ENCODE results near the gene NOXO1.
A peak's percentile ranks its signal among the peaks of the same experiment; 100 is the strongest.
"Not testable (repeated sequence)": the region's sequence is repeated elsewhere in the genome, so short reads cannot be mapped to it uniquely, and the experiment has no call there.

NOXO1 gene

GRCh38 chr16:1962161-1963153 lies 18.8 kb downstream of the NOXO1 start:
- DNase-seq (ENCODE audit: low spot score), result not testable (repeated sequence)

- DNase-seq (ENCODE audit: low spot score), result peak; percentile 54
Measured at GRCh38 chr16:1961651-1962067, 19.6 kb downstream of the NOXO1 start.

GRCh38 chr16:1960665-1961630 lies 20.3 kb downstream of the NOXO1 start:
- DNase-seq (ENCODE audit: low spot score), result peak; percentile 64

GRCh38 chr16:1959269-1960039 lies 21.8 kb downstream of the NOXO1 start, which contains the start of gene NDUFB10:
NDUFB10 (plus strand) TSS chr16:1959538; CDS start chr16:1959625, 87 bp downstream.
- DNase-seq (ENCODE audit: low spot score), result peak; percentile 94

- DNase-seq (ENCODE audit: low spot score), result no peak
Measured at GRCh38 chr16:1958715-1959268, 22.5 kb downstream of the NOXO1 start.

GRCh38 chr16:1958143-1958491 lies 23.2 kb downstream of the NOXO1 start:
- not testable (repeated sequence) for DNase-seq (ENCODE audit: low spot score)

- DNase-seq (ENCODE audit: low spot score), result not testable (repeated sequence)
Measured at GRCh38 chr16:1957434-1958142, 23.7 kb downstream of the NOXO1 start.

GRCh38 chr16:1953734-1954133 lies 27.5 kb downstream of the NOXO1 start:
- DNase-seq (ENCODE audit: low spot score), result no peak

GRCh38 chr16:1950559-1950958 lies 30.7 kb downstream of the NOXO1 start:
- no peak for DNase-seq (ENCODE audit: low spot score)

- no peak for DNase-seq (ENCODE audit: low spot score)
Measured at GRCh38 chr16:1950047-1950446, 31.2 kb downstream of the NOXO1 start.

GRCh38 chr16:1949507-1949906 lies 31.8 kb downstream of the NOXO1 start:
- DNase-seq (ENCODE audit: low spot score), result no peak

GRCh38 chr16:1947369-1947670 lies 33.9 kb downstream of the NOXO1 start:
- DNase-seq (ENCODE audit: low spot score), result no peak

GRCh38 chr16:1946495-1947368 lies 34.5 kb downstream of the NOXO1 start:
- DNase-seq (ENCODE audit: low spot score), result no peak

GRCh38 chr16:1945559-1946391 lies 35.5 kb downstream of the NOXO1 start:
- DNase-seq (ENCODE audit: low spot score), result no peak

GRCh38 chr16:1944612-1945199 lies 36.6 kb downstream of the NOXO1 start:
- no peak for DNase-seq (ENCODE audit: low spot score)

GRCh38 chr16:1942810-1943726 lies 38.2 kb downstream of the NOXO1 start, which contains the start of gene MSRB1:
MSRB1 (minus strand) TSS chr16:1943199; CDS start chr16:1943156, 43 bp downstream.
- DNase-seq (ENCODE audit: low spot score), result peak; percentile 100
